HT1080 (cell line): ENCODE results near the gene SMIM10L1. TPM values are rescaled to one million over a fixed set of nuclear protein-coding genes. Genes with fewer than 3 reads are reported as not detected.

Experiments used
- DNase-seq: peaks from one replicate; pipeline ENCODE4 v3.0.0-alpha.2; 2015; ENCODE audit warnings: low read depth
- total RNA-seq: library from RNA; depleted of rRNA; stranded (reverse); fragments of >200 nt; shearing (Covaris generic); gene quantifications from 2 replicates; pipeline ENCODE4 v1.2.3, GENCODE V29; 2014; rRNA removed

SMIM10L1 gene
- total RNA-seq, 1 experiment from 2014 or later: 11.9 TPM

GRCh38 chr12:11183011-11183410, 12.0 kb downstream of the SMIM10L1 start:
- no peak for DNase-seq

DNA sequence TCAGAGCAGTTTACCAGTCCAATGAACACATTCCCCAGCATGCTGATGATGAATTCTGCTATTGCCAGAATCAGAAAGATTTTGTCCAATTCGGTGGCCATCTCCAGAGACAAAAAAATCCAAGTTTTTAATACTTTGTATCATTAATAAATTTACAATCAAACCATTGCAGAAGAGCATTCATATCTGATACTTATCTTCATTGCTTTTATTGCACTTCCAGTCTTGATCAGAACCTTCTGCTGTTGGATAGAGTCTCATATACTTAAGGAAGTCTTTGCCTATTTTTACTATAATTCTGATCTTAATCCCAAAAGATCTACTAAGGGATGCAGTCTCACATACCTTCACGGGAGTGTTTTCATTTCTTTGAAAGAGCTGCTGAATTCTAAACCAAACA, 15.8 kb downstream of the SMIM10L1 start, which contains the start of gene TAS2R42:
TAS2R42 (minus strand) TSS at position 101 of the 400 bp plus-strand sequence; CDS start at position 101, 0 bp downstream.
- no peak for DNase-seq

- no peak for DNase-seq
Measured at GRCh38 chr12:11202811-11203210, 31.8 kb downstream of the SMIM10L1 start.

- DNase-seq: no peak
Measured at GRCh38 chr12:11204173-11204572, 33.2 kb downstream of the SMIM10L1 start.

- DNase-seq: no peak
Measured at GRCh38 chr12:11209113-11209512, 38.1 kb downstream of the SMIM10L1 start.

Other genes with a start within 250 kb of the SMIM10L1 start
- gene PRH2, start 242.0 kb upstream of the SMIM10L1 start, total RNA-seq: 0.63 TPM in 1 of 2 replicates, not detected in the other
- gene TAS2R14, start 231.9 kb upstream of the SMIM10L1 start, total RNA-seq: 0.74 and 1.5 TPM in 2 replicates
- gene TAS2R50, start 184.3 kb upstream of the SMIM10L1 start, total RNA-seq: 0.13 TPM in 1 of 2 replicates, not detected in the other
- 0.05 and 0.67 TPM in 2 replicates for gene TAS2R20, start 172.9 kb upstream of the SMIM10L1 start, total RNA-seq
- gene TAS2R19, start 148.6 kb upstream of the SMIM10L1 start, total RNA-seq: 0.23 and 0.40 TPM in 2 replicates
- 0.29 and 0.40 TPM in 2 replicates for gene TAS2R31, start 139.8 kb upstream of the SMIM10L1 start, total RNA-seq
- gene TAS2R46, start 108.9 kb upstream of the SMIM10L1 start, total RNA-seq: not detected in 2 replicates
- gene TAS2R43, start 78.9 kb upstream of the SMIM10L1 start, total RNA-seq: not detected in 2 replicates
- 0.23 and 0.27 TPM in 2 replicates for gene TAS2R30, start 36.5 kb upstream of the SMIM10L1 start, total RNA-seq
- not detected in 2 replicates for gene TAS2R42, start 15.7 kb downstream of the SMIM10L1 start, total RNA-seq
- gene PRB3, start 98.5 kb downstream of the SMIM10L1 start, total RNA-seq: not detected in 2 replicates
- not detected in 2 replicates for gene PRB4, start 139.2 kb downstream of the SMIM10L1 start, total RNA-seq
- gene PRB2, start 224.4 kb downstream of the SMIM10L1 start, total RNA-seq: not detected in 2 replicates